ENCODE results near the gene CAMTA1.

CAMTA1 gene

DNA sequence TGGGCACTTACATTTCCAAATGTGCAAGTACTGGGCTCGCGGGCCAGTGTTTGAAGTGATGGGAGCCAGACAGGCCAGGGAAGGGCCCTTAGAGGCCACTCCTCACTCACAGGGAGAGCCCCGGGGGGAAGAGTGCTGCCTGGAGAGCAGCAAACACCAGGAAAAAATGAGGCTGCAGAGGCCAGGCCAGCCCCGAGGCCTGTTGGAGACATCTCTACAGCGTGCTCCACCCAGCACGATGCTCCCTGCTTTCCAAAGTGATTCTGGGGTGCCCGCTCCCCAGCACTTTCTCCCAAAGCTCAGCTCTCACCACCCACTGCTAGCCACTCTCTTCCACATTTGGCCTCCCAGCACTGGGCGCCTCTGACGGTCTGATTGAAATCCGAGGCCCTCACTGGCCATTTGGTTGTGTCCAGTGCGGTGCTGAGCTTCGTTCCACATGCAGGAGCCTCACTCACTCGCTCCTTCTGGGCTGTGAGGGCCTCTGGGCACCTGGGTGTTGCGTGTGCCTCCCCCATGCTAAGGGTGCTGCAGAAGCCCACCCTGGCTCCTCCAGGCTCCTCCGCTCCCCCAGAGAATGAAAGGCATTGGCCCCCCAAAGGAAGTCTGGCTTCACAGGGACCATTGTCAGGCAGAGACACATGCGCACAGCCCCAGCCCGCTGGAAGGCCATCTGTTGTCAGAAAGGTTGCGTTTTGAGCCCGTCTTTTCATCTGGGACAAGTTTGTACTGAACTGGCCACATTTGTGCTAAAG, 600.4 kb downstream of the CAMTA1 start:
- DNase-seq: no peak

DNA sequence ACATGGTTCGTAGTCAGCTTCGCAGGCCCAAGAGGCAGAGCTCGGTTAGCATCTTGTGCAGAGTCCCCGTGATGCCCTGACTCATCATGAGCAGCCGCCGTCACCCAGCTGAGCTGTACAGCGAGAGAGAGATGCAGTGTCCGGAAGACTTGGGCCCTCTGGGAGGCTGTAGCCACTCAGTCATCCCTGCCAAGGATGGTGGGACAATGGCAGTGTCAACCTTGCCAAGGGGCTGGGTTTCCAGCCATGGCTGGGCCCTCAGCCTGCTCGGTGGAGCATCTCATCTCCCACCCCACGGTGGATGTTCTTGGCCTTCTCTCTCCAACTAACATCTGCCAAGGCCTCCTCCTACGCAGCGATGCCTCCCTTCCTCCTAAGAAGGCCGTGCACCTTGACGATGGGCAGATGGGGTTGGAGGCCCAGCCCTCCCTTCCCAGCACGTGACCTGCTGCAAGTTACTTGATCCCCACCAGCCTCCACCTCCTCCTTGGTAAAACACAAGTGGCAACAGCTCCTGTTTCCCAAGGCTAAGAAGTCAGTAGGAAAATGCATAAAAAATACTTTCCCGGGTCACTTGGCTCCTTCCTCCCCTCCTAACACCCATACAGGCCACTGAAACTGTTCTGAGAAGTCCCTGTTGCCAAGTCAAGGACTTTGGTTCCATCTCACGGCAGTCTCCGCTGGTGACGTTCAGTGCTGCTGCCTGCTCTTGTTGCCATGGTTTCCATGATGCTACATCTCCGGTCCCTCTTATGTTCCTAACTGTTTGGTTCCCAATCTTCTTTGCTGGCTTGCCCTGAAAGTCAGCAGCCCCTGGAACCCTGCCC, 601.2 kb downstream of the CAMTA1 start:
- no peak for DNase-seq

DNA sequence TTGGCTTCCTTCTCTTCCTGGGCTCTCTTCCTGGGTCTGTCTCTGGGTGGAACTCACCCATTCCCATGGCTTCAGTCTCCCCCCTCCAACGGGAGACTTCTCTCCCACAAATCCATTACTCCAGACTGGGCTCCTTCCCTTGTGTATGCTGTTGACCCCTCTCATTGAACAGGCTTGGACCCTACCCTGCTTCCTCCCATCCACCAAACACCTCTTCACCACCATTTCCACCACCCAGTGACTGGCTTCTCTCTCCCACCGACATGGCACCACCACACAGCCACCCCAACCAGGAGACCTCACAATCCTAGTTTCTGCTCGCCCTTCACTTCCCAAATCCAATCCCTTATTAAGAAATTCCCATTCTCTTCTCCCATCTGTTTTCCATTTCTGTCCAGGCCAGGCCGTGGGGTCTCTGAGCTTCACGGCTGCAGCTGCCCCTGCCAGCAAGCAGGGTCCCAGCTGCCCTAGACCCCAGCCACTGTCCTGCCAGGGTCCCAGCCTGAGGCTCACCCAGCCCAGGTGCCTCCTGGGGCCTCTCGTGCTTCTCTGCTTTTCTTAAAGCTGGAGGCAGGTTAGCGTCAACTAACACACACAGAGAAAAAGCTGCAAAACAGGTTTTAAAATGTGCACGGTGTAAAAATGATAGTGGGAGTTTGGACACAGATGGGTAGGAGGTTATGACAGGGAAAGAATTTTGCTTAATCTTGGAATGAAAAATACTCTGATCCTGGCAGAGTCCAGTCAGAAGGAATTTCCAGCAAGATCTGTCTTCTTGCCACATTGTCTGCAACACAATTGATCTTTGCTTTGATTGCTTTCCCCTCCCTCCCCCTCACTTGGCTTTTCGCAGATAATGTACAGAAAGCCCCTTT, 602.0 kb downstream of the CAMTA1 start:
- no peak for DNase-seq

DNA sequence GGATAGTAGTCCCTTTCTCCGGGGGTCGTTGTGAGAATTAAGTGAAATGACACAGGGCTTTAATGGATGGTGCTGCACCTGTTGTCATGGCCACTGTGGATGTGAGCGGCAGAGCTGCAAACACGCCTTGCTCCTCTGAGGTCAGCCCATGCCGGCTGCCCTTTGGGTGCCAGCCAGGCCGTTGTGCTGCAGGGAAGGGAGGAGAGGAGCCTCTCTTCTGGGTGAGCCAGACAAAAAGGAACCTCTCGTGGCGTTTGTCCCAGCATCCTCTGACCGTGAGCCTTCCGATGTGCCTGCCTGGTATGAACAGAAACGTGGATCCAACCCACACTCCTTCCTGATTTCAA, 602.9 kb downstream of the CAMTA1 start:
- no peak for DNase-seq

DNA sequence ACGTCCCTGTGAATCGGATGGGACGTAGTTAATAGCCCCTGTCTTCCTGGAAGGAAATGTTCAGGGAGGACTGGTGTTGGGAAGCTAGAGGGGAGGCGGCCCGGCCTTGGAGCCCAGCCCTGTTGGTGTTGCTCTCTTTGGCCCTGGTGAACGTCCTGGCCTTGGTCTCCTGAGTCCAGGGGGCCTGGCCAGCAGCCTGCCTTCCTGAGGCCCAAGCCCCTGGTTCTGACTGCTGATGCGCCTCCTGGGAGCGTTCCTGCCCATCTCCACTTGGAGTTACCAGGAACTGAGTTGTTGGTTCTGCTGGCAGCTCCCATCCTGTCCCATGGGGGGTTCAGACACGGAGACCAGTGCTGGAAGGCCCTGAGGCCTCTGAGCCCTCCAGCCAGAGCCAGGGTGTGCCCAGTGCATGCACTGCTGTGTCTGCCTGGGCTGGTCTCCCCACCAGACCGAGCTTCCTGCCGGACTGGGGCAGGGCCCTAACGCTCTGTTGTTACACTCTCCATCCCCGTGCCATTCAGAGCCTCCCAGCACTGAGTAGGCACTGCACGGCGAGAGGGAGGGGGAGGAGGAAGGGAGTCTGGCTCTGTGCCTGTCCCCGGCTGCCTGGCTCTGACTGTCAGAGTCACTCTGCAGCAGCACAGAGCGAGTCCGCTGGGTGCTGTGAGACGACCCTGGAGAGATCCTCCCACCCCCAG, 603.4 kb downstream of the CAMTA1 start:
- no peak for DNase-seq

DNA sequence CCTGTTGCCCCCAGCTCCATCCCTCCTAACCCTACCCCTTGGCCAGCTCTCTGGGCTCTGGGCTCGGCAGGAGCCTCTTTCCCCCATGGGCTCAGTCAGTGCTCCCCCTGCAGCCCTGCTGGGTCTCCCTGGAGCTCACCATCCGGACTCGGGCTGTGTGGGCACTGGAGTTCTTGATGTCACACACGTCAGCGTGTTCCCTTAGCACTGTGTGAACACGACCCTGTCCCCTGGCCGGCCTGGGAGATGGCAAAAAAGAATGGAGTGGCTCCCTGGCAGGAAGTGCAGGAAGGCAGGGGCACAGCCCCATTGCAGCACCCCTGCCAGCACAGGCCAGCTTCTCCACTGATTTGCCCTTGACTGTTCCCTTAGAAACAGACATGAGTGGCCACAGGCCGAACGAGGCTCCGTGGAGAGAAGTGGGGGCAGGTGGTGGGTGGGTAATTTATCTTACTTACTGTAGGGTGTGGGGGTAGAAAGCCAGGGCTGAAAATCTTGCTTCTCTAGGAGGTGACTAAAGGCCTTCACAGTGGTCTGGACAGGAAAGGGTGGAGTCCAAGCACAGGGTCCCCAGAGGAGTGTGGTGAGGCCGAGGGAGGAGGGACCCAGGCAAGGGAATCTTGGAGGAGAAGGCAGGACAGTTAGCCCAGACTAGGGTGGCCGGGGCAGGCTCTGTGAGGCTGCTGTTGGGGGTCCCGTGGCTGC, 604.1 kb downstream of the CAMTA1 start:
- DNase-seq: no peak

DNA sequence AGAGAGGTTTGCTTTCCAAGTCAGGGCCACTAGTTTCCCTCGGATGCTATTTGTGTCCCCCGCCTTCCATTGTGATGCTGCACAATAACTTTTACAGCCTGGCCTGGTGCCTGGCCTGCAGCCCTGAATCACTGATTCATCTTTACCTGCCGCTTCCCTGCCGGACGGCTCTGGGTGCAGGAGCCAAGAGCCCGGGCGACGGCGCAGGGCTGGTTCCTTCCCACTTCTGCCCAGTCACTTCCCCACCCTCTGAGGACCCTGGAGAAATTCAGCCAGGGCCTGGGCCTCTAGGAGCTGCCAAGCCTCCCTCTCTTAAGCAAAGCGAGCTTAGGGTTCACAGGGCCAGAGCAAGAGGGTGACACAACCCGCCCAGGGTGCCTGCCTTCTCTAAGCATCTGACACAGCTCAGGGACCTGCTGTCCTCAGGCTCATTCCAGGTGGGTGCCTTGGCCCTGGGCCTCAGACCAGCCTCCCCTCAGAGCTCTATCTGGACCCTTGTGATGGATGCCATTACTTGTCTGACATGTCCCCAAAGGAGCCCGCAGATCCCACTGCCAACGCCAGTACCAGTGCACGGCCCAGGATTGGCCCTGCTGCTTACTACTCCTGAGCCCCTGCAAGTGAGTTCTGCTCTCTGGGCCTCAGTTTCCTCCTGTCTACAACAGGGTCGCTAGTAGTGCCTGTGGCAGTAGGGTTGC, 604.8 kb downstream of the CAMTA1 start:
- DNase-seq: no peak

DNA sequence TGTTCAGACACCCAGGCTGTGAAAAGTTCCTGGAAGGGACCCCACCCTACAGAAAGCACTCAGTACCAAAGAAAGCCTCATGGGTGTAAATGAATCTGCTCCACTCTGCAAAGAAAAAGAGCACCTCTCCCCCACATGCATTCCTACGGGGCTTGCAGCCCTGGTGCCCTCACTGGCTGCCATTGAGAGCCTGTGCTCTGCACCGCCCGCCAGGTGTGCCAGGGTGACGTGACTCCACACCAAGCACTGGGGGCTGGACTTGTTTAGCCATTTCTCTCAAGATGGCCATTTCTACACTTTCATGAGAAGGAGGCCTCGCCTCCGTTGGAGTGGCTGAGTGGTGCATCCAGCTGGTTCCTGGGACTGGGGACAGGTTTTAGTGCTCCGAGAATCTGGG, 605.3 kb downstream of the CAMTA1 start:
- DNase-seq: no peak

DNA sequence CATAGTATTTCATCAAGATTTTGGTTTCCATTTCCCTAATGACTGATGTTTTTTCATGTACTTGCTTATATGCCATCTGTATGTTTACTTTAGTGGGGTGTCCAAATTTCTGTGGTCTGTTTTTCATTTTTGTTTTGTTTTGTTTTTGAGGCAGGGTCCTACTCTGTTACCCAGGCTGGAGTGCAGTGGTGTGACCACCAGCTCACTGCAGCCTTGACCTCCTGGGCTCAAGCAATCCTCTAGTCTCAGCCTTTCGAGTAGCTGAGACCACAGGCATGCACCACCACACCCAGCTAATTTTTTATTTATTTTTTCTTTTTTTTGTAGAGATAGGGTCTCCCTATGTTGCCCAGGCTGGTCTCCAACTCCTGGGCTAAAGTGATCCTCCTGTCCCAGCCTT, 607.9 kb downstream of the CAMTA1 start:
- no peak for DNase-seq

DNA sequence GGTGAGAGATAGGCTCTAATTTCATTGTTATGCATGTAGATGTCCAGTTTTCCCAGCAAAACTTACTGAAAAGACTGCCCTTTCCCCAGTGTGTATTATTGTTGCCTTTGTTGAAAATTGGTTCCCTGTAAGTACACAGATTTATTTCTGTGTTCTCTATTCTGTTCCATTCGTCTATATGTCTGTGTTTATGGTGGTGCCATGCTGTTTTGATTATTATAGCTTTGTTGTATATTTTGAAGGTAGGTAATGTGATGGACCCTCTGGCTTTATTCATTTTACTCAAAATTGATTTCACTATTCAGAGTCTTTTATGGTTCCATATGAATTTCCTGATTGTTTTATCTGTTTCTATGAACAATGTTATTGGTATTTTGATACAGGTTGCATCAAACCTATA, 610.0 kb downstream of the CAMTA1 start:
- no peak for DNase-seq

DNA sequence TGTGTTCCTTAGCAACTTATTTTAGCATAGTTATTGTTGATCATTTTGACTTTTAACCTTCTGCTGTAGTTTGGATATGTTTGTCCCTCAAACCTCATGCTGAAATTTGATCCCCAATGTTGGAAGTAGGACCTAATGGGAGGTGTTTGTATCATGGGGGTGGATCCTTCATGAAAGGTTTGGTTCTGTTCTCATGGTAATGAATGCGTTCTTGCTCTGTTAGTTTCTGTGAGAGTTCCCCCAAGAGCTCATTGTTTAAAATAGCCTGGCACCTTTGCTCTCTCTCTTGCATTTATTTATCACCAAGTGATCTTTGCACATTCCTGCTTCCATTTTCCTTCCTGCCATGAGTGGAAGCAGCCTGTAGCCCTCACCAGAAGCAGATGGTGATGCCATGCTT, 613.7 kb downstream of the CAMTA1 start:
- DNase-seq: no peak

DNA sequence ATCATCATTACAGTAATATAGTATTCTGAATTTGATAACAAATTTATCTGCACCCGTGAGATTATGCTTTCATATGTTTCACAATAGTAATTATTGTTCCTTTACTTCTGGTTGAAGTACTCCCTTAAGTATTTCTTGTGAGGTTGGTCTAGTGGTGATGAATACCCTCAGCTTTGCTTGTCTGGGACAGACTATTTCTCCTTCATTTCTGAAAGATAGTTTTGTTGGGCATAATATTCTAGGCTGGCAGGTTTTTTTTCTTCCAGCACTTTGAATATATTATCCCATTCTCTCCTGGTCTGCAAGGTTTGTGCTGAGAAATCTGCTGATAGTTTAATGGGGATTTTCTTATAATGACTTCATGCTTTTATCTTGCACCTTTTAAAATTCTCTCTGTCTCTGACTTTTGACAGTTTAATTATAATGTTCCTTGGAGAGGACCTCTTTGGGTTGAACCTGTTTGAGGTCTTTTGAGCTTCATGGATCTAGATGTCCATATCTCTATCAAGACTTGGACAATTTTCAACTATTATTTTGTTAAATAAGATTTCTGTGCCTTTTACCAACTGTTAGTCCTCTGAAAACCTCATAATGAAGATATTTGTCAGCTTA, 614.4 kb downstream of the CAMTA1 start:
- no peak for DNase-seq

DNA sequence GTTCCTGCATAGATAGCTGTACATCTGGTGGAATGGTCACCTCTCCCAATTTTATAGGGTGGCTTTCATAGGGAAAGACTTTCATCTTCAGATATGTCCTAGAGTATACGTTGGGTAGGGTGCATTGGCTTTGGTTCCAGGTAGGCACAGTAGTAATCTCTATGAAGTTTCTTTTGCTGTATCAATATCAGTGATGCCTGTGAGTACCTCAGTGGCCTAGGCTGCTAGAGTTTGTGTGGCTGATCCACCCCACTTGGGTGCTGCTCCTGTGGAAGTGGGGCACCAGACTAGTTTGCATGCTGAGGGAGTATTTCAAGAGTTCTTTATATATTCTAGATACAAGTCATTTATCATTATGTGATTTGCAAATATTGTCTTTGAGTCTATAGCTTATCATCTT, 615.3 kb downstream of the CAMTA1 start:
- no peak for DNase-seq

DNA sequence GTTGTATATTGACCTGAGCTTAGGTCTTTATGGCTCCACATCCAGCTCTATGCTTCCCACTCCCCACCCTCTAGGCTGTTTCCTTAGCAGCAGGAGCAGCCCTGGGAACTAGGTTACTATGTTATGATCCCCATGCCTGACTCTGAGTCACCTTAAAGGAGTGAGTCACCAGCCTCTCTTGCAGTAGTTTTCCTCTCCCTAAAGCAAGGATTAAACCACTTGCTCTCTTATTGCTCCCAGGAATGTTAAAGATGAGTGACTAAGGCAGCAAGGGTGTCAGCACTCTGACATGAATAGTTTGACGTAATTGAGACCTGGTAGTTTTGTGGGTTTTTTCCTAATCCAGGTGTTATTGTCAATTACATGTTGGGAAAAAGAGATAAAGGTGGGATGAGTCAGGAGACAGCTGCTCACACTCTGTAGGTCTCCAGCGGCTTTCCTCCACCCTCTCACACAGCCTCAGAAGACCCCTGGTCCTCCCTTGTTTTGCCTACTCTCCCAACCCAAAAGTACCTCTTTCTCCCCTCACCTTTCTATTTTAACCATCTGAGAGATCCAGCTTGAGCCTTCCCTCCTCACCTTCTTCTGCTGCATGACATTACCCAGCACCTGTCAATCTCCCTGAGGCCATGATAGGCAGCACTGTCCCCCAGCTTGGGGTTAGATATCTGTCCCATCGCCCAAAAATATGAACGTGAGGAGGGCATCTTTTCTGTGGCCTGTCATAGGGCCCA, 616.7 kb downstream of the CAMTA1 start:
- no peak for DNase-seq

DNA sequence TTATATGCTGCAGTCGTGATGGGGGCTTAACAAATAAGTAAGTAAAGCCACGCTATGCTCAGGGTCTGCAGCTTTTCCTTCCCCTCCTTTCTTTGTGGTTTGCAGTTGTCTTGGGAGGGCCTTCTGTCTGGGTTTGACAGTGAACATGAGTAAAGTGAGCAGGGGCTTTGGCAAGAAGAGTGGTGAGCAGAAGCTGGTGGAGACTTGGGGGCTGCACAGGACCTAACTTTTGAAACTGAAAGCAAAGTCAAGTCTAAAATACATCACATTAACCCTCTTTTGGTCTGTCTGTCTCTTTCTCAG, 617.2 kb downstream of the CAMTA1 start:
- DNase-seq: no peak

DNA sequence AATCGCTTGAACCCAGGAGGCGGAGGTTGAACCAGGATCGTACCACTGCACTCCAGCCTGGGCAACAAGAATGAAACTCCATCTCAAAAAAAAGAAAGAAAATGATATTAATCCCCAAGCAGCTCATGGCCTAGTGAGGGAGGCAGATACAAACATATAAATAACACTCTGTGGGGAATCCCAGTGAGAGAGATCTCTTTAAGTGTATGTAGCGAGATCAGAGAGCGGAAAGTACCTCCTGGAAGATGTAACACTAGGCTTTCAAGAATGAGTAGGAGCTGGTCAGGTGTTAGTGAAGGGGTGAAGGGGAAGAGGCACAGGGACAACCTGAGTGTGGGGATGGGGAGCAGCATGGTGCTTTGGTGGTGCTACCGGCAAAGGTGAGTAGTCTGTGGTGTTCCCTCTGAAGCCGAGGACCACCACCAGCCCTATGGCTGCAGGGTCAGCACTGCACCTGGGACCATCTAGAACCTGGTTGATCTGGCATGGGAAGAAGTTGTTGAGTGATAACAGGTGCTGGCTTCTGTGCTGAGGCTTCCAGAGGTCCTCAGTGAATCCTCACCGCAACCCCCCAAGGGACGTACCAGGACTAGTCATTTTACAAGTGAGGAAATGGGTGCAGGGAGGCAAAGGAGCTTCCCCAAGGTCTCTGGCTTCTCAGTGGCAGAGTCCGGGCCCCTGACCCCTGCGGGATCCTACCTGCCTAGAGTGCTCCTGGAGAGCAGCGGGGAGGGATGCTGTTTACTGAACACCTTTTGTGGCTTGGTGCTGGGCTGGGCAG, 618.2 kb downstream of the CAMTA1 start:
- no peak for DNase-seq

DNA sequence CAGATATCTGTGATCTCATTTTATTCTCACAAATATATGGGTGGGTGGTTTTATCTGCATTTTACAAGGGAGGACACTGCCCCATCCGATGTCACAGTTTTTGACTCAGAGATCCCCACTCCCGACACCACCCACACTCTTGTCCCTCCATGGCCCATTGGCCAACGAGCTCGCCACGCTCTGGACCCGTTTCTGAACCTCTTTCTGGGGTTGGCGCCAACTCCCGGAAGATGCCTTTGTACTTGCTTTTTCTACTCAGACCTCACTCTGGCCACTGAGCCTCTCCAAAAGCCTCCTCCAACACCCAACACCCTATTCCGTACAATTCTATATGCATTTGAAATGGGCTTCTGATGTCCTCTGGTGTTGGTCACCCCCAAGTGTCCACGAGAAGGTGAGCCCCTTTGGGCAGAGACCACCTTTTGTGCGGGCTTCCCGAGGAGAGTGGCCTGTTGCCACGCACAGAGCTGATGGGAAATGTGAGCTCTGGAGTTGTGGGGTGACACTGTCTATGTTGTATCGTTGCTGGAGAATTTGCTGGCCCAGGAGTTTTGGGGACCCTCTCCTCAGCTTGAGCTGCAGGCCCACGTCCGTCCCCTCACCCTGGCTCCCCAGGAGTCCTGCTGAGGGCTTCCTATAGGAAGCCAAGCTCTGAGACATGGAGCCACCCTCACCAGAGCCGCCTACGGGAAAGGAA, 618.9 kb downstream of the CAMTA1 start:
- DNase-seq: no peak

DNA sequence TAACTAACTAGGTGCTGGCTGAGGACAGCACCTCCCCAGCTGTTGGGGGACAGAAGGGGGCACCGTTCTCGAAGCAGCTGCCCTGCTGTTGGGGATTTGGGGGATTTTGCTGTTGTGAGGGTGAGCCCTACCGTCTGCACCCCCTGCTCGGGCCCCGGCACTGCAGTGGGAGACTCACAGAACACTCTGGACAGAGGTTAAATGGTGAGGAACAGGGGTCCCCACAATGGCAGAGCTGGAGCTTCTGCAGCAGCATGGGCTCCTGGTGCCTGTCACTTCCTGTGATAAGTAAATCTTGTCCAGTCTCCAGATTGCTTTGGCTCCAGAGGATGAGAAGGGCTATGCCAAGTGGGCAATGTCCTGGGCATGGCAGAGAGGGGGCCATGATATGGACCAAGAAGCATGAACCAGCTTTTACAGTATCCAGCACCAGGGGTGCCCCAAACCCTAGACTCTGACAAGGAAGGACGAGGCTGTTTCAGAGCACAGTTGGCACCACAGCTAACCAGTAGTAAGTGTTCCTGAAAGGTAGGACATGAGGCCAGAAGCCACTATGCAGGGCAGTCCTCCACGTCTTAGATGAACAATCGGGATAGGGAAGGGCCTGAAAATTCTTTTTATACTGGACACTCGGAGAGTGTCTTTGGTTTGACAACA, 620.7 kb downstream of the CAMTA1 start:
- DNase-seq: no peak
